ENCODE results near the gene DRC1.

DRC1 gene

GRCh38 chr2:26477911-26478253 is 76.2 kb downstream of the DRC1 start, which contains the start of gene OTOF:
Gene OTOF, minus strand, starts transcription at chr2:26478124.
- no peak for DNase-seq (ENCODE audit: low read depth)

GRCh38 chr2:26478366-26478765 is 76.6 kb downstream of the DRC1 start:
- DNase-seq (ENCODE audit: low read depth): no peak

- DNase-seq (ENCODE audit: low read depth): no peak
These were observed 77.5 kb downstream of the DRC1 start for GRCh38 chr2:26479131-26479788.

- DNase-seq (ENCODE audit: low read depth): no peak
These were observed 78.3 kb downstream of the DRC1 start for GRCh38 chr2:26479789-26480565.

GRCh38 chr2:26480566-26481423 is 79.1 kb downstream of the DRC1 start:
- DNase-seq (ENCODE audit: low read depth): no peak

GRCh38 chr2:26481706-26482105 is 80.0 kb downstream of the DRC1 start:
- DNase-seq (ENCODE audit: low read depth): no peak

GRCh38 chr2:26482211-26483026 is 80.7 kb downstream of the DRC1 start:
- DNase-seq (ENCODE audit: low read depth): no peak

GRCh38 chr2:26483027-26483326 is 81.3 kb downstream of the DRC1 start:
- DNase-seq (ENCODE audit: low read depth): no peak

GRCh38 chr2:26483516-26483915 is 81.8 kb downstream of the DRC1 start:
- DNase-seq (ENCODE audit: low read depth): no peak

- DNase-seq (ENCODE audit: low read depth): no peak
These were observed 82.3 kb downstream of the DRC1 start for GRCh38 chr2:26483957-26484565.

GRCh38 chr2:26484579-26484978 is 82.9 kb downstream of the DRC1 start:
- no peak for DNase-seq (ENCODE audit: low read depth)

- DNase-seq (ENCODE audit: low read depth): no peak
These were observed 83.4 kb downstream of the DRC1 start for GRCh38 chr2:26485099-26485498.

GRCh38 chr2:26485725-26486418 is 84.2 kb downstream of the DRC1 start:
- DNase-seq (ENCODE audit: low read depth): no peak

- no peak for DNase-seq (ENCODE audit: low read depth)
These were observed 85.1 kb downstream of the DRC1 start for GRCh38 chr2:26486789-26487188.

- no peak for DNase-seq (ENCODE audit: low read depth)
These were observed 85.5 kb downstream of the DRC1 start for GRCh38 chr2:26487192-26487591.

- DNase-seq (ENCODE audit: low read depth): no peak
These were observed 86.9 kb downstream of the DRC1 start for GRCh38 chr2:26488463-26489212.

- DNase-seq (ENCODE audit: low read depth): no peak
These were observed 87.6 kb downstream of the DRC1 start for GRCh38 chr2:26489213-26489850.

GRCh38 chr2:26491563-26492167 is 89.9 kb downstream of the DRC1 start:
- no peak for DNase-seq (ENCODE audit: low read depth)

GRCh38 chr2:26492749-26493515 is 91.2 kb downstream of the DRC1 start:
- DNase-seq (ENCODE audit: low read depth): no peak

Data from stimulated activated CD8-positive, alpha-beta memory T cell treated with anti-CD3 and anti-CD28 coated beads, Interleukin-12 subunit alpha, Interleukin-12 subunit beta, amount 100 ng/mL, for 1 hour (primary cell).